Measurements from ENCODE around the gene SYNJ2.

The SYNJ2 gene

DNA sequence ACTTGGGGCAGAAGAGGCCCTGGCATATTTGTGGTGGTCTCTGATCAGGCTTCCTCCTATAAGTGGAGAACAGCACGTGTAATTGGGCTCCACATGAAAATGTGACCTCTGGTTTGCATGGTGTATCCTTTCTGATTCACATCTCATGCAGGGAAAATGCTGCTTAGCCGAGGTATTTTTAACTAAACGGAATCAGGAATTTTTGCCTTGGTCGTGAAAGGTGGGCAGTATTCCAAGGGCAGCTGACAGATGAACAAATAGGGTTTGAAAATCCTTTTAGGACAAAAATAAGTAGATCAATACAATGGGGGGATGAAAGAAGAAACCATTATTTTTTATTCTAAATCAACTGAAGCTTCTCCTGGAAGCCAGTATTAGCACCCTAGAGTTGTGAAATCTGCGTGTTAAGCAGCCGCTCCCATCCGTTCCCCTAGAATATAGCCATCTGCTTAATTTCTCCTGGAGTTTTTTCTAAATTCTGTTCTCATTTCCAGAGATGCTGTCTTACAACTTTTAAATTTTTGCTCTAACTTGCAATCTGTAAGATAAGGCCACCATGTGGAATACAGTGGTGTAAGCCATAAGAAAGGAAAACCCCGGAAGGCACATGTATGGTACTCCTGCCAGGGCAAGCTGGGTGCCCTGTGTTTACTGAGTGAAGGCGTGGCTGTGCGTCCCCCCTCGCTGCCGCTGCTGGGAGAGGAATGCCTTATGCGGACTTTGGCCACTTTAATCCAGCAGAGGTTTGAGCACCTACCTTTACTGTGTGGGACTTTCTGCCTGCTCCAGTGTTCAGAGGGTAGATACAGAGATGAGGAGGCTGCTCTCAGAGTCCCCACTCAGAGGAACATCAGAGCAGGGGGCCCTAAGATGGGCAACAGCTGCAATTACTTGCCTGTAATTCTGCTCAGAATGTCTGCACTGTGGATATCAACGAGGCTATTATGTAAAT, 52.4 kb downstream of the SYNJ2 start:
- no peak for TF ChIP-seq JUND (IDR thresholded peaks at IDR 0.05; ENCODE audit: low read depth)
- no peak for DNase-seq (ENCODE audit: low read depth in 1 of 2, low spot score in 1 of 2)
- in situ Hi-C loops (cut with HindIII; ENCODE audit: low pct_unique_long_range_greater_than_20kb, low sequenced_read_pairs): no loop called here

DNA sequence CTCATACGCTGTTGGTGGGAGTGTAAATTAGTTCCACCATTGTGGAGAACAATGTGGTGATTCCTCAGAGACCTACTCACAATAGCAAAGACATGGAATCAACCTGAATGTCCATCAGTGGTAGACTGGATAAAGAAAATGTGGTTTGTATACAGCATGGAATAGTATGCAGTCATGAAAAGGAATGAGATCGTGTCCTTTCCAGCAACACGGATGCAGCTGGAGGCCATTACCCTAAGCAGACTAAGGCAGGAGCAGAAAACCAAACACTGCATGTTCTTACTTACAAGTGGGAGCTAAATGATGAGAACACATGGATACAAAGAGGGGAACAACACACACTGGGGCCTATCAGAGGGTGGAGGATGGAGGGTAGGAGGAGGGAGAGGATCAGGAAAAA, 54.6 kb downstream of the SYNJ2 start:
- in situ Hi-C loops (cut with HindIII; ENCODE audit: low pct_unique_long_range_greater_than_20kb, low sequenced_read_pairs): no loop called here
- DNase-seq (ENCODE audit: low read depth in 1 of 2, low spot score in 1 of 2): no peak
- TF ChIP-seq JUND (IDR thresholded peaks at IDR 0.05; ENCODE audit: low read depth): no peak

DNA sequence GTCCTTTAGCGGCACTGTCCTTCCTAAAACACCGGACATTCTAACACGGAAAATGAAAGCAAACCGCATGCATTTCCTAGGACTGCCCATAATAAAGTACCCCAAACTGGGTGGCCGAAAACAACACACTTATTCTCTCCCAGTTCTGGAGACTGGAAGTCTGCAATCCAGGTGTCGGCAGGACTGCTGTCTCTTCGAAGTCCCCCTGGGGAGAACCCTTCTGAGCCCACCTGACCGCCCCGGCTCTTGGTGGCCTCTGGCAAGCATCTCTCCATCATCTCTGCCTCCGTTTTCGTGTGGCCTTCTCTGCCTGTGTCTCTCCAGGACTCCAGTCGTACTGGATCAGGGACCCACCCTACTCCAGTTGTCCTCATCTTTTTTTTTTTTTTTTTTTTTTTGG, 55.4 kb downstream of the SYNJ2 start:
- TF ChIP-seq JUND (IDR thresholded peaks at IDR 0.05; ENCODE audit: low read depth): no peak
- no peak for DNase-seq (ENCODE audit: low read depth in 1 of 2, low spot score in 1 of 2)
- in situ Hi-C loops (cut with HindIII; ENCODE audit: low pct_unique_long_range_greater_than_20kb, low sequenced_read_pairs): no loop called here

DNA sequence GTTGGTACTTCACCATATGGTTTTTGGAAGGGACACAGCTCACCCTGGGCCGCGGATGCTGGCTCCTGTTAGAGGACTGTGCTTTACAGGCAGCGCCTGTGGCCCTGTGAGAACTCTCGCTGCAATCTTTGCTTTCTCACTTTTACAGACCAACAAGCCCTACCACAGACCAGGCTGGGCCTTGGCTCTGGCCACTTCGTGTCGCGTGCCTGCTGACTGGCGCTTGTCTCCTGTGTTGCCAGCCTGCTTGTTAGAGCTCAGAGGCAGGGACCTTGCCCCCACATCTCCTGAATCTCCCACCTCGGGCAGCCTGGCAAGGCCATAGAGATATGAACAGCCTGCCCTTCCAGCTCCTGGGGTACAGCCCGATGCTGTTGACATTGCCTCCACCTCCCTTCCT, 56.1 kb downstream of the SYNJ2 start:
- no peak for TF ChIP-seq JUND (IDR thresholded peaks at IDR 0.05; ENCODE audit: low read depth)
- in situ Hi-C loops (cut with HindIII; ENCODE audit: low pct_unique_long_range_greater_than_20kb, low sequenced_read_pairs): no loop called here
- no peak for DNase-seq (ENCODE audit: low read depth in 1 of 2, low spot score in 1 of 2)

DNA sequence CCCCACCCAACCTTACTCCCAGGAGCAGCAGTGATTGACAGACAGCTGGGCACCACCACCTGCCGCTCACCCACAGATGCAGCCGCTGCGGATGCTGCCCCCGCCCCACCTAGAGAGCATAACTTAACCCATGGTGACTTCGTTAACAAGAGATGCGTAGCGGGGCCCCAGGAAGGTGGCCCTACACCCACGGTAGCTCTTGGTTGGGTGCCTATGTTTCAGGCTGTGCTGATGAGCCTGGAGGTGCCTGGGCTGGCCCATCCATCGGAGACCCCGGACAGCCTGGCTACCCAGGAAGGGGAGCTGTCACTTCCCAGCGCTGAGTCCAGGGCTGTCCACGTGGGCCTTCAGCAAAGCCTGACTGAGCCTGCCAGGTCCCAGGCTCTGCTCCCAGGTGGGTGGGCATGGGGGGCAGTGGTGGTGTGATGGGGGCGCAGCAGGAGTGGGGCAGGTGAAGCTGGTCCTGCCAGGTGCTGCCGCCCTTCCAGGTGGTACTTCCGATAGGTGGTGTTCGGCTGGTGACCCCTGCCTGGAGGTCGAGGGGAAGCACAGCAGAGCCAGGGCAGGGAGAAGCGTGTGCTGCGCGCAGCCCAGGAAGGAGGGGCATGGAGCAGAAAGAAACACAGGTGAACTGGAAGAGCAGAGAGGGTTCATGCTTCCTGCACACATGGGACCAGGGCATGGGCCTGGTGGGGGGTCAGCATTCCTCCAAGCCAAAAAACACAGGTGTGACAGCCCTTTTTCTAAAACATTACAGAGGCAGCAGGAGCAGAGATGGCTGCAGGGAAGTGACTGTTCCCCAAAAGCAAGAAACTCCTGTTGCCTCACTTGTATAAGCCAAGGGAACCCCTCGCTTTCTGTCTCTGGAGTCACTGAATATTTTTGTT, 56.9 kb downstream of the SYNJ2 start:
- TF ChIP-seq JUND (IDR thresholded peaks at IDR 0.05; ENCODE audit: low read depth): no peak
- DNase-seq (ENCODE audit: low read depth in 1 of 2, low spot score in 1 of 2): no peak
- in situ Hi-C loops (cut with HindIII; ENCODE audit: low pct_unique_long_range_greater_than_20kb, low sequenced_read_pairs): no loop called here

DNA sequence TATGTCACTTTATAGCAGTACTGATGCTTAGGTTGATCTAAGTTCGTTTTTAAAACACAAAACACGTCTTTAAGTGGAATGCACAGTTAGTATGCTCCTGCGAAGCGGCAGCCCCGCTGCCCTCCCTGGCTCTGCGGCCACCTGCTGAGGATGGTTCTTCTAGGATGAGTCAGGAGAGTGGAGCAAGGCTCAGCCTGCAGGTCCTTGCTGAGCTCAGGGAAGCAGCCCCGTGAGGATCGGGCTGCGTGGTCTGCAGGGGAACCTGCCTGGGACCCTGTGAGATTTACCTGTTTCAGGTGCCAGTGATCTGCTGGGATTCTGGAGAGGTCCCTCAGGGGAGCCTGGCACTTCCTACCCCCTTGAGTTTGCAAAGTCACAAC, 57.5 kb downstream of the SYNJ2 start:
- DNase-seq (ENCODE audit: low read depth in 1 of 2, low spot score in 1 of 2): no peak
- TF ChIP-seq JUND (IDR thresholded peaks at IDR 0.05; ENCODE audit: low read depth): no peak
- in situ Hi-C loops (cut with HindIII; ENCODE audit: low pct_unique_long_range_greater_than_20kb, low sequenced_read_pairs): no loop called here

DNA sequence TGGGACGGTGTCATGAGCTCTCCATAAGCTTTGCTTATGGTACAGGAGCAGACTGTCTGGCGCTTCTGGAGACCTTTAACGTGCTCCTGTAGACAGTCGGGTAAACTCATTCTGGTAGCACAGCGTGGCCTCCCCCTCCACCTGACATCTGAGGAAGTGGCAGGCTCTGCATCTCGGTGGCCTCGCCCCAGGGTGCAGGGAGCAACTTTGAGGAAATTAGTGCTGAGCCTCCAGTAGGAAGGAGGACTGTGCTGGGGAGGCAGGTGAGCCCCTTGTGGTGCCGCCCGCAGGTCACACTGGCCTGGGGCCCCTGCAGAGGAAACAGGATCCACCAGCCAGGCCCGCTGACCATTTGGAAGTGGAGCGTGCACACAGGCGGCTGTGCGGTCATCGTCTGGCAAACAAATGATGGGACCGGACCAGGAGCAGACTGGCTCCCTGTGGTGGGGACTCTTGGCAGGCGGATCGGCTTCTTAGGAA, 57.9 kb downstream of the SYNJ2 start:
- DNase-seq (ENCODE audit: low read depth in 1 of 2, low spot score in 1 of 2): peak in 1 of 2 experiments; percentile 25
- in situ Hi-C loops (cut with HindIII; ENCODE audit: low pct_unique_long_range_greater_than_20kb, low sequenced_read_pairs): no loop called here
- no peak for TF ChIP-seq JUND (IDR thresholded peaks at IDR 0.05; ENCODE audit: low read depth)

DNA sequence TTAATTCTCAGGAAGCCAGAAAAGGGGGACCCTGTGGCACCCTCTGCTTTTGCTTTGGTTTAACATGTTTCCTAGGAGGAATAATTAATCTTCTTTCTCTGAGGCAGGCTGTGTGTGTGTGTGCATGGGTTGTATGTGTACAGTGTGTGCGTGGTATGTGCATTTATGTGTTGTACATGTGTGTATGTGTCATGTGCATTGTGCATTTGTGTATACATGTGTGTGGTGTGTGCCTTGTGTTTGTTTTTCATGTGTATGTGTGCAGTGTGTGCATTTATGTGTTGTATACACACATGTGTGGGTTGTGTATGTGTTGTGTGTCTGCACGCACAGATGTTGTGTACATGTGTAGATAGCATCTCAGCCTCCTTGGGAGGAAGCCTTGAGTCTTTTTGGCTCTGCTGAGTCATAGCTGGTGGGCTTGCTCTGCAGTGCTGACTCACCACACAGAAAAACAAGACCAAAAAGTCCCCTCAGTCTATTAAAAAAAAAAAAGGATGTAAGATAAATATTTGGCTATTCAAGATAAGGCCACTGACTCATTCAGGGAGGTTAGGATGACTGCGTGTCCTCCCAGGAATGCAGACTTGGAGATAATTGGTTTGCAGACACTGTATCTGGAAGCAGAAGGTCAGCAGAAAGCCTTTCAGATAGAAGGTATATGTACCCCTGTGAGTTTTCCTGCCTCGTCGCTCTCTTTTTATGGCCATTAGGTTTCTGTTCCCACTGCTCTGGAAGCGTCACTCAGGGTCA, 58.6 kb downstream of the SYNJ2 start:
- TF ChIP-seq JUND (IDR thresholded peaks at IDR 0.05; ENCODE audit: low read depth): no peak
- in situ Hi-C loops (cut with HindIII; ENCODE audit: low pct_unique_long_range_greater_than_20kb, low sequenced_read_pairs): no loop called here
- DNase-seq (ENCODE audit: low read depth in 1 of 2, low spot score in 1 of 2): no peak

DNA sequence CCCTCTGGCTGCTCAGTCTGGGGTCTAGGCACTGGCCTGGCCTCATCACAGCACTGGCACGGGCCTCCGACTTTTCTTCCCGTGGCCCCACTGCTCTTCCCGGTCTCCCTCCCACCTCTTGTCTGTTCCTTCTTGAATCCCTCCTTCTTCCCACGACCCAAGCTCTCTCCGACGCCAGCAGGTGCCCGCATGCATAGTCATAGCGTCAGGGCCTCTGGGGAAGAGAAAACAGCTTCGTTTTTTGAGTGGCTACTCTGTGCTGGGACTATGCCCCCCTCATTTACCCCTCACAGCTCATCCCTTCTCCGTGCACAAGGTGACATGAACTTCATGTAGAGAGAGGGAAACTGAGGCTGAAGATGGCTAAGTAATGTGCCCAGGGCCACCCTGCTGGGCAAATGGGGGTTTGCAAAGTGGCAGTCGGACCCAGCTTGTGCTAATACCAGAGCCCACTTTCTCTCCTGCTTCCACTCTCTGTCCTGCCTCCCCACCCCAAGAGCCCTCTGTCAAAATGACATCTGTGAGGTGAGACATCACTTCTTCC, 59.2 kb downstream of the SYNJ2 start:
- in situ Hi-C loops (cut with HindIII; ENCODE audit: low pct_unique_long_range_greater_than_20kb, low sequenced_read_pairs): no loop called here
- no peak for DNase-seq (ENCODE audit: low read depth in 1 of 2, low spot score in 1 of 2)
- TF ChIP-seq JUND (IDR thresholded peaks at IDR 0.05; ENCODE audit: low read depth): no peak

DNA sequence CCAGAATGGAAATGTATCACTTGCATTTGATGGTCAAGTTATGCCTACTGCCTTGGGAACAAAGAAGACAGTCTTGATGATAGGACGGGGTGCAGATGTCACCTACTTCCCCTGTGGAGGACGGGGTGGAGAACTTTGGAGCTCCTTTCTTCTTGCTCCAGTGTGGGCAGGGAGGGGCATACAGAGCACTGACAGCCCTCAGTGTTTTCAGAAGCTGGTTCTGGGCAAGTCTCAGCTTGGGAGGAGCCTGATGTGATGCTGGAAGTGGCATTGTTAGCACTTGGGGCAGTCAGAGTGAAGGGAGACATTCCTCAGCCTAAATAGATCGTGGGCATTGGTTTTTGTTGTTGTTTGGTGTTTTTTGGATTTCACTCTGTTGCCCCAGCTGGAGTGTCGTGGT, 59.7 kb downstream of the SYNJ2 start:
- no peak for TF ChIP-seq JUND (IDR thresholded peaks at IDR 0.05; ENCODE audit: low read depth)
- no peak for DNase-seq (ENCODE audit: low read depth in 1 of 2, low spot score in 1 of 2)
- in situ Hi-C loops (cut with HindIII; ENCODE audit: low pct_unique_long_range_greater_than_20kb, low sequenced_read_pairs): no loop called here

DNA sequence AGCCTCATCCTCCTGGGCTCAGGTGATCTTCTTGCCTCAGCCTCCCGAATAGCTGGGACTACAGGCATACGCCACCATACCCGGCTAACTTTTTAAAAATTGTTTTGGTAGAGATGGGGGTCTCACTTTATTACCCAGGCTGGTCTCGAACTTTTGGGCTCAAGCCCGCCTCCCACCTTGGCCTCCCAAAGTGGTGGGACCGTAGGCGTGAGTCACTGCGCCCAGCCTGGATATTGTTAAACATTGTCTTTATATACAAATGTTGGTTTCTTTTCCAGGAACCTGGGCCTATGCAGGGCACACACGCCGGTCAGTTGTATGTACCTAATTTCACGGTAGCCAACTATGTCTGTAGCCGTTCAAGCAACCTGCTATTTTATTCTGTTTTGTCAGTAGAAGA, 60.1 kb downstream of the SYNJ2 start:
- TF ChIP-seq JUND (IDR thresholded peaks at IDR 0.05; ENCODE audit: low read depth): no peak
- in situ Hi-C loops (cut with HindIII; ENCODE audit: low pct_unique_long_range_greater_than_20kb, low sequenced_read_pairs): no loop called here
- DNase-seq (ENCODE audit: low read depth in 1 of 2, low spot score in 1 of 2): no peak

DNA sequence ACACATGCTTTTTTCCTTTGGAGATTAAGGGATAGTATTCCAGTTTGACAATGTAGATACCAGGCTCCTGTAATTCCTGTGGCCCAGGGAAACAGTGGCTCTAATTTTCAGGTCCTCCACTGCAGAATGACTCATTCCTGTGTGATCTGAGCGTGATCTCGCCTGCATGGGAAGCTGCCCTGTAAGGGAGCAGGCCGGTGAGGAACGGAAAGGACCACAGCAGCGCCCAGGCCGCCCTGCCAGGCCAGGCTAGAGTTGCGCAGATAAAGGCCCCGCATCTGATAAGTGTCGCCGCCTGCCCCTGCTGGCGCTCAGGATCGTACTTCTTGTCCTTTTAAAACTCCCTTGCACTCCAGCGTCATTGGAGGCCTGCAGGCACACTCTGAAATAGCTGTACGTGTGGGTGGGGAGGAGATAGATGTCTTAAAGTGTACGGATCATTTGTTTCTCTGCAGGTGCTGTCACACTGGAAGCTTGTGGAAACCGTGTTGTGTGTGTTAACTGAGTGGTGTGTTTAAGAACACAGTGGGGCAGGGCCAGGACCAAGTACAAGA, 60.7 kb downstream of the SYNJ2 start:
- no peak for DNase-seq (ENCODE audit: low read depth in 1 of 2, low spot score in 1 of 2)
- no peak for TF ChIP-seq JUND (IDR thresholded peaks at IDR 0.05; ENCODE audit: low read depth)

More for the DNA sequence above, 60.7 kb downstream of the SYNJ2 start:
- in situ Hi-C loops (cut with HindIII; ENCODE audit: low pct_unique_long_range_greater_than_20kb, low sequenced_read_pairs): no loop called here
